Nephron progenitor cell (in vitro differentiated cells): ENCODE results near the gene EPB41L5.

Source experiments
- DNase-seq: peaks from one replicate; pipeline ENCODE4 v3.0.0; 2021
- H3K27ac Mint-ChIP-seq: 2 replicates; pipeline ENCODE4 v1.8.0; 2021; ENCODE audit warnings: mild to moderate bottlenecking, moderate library complexity, mixed read lengths
- H3K27me3 Mint-ChIP-seq: 2 replicates; pipeline ENCODE4 v1.8.0; 2021; ENCODE audit warnings: mild to moderate bottlenecking, low read depth, mixed read lengths; ENCODE audit not compliant: poor library complexity
- H3K36me3 Mint-ChIP-seq: 2 replicates; pipeline ENCODE4 v1.8.0; 2021; ENCODE audit warnings: low read depth, mixed read lengths
- H3K4me1 Mint-ChIP-seq: 2 replicates; pipeline ENCODE4 v1.8.0; 2021; ENCODE audit warnings: mixed read lengths
- H3K4me3 Mint-ChIP-seq: 2 replicates; pipeline ENCODE4 v1.8.0; 2021; ENCODE audit warnings: mild to moderate bottlenecking, moderate library complexity, mixed read lengths
- H3K9me3 Mint-ChIP-seq: 2 replicates; pipeline ENCODE4 v1.8.0; 2021; ENCODE audit warnings: mild to moderate bottlenecking, moderate library complexity, mixed read lengths
- CTCF ChIP-seq: fragments of 200-600 bp; sonication (generic); IDR thresholded peaks from 2 replicates; pipeline ENCODE4 v1.5.0; 2021; ENCODE audit warnings: antibody characterized with exemption

The EPB41L5 gene

GRCh38 chr2:120228503-120228902, 215.6 kb downstream of the EPB41L5 start:
- no peaks in the 10 kb centered on the region for H3K9me3 Mint-ChIP-seq
- no peak for DNase-seq
- H3K4me1 Mint-ChIP-seq, result peaks cover 56% of the 10 kb centered on the region
- H3K4me3 Mint-ChIP-seq, result no peak overlapping the region
- peaks cover 56% of the 10 kb centered on the region for H3K27me3 Mint-ChIP-seq
- no peak for TF ChIP-seq CTCF
- no peaks in the 10 kb centered on the region for H3K36me3 Mint-ChIP-seq
- H3K27ac Mint-ChIP-seq, result no peak overlapping the region
